ENCODE results near the gene GM2A.
"Not testable (repeated sequence)": the region's sequence is repeated elsewhere in the genome, so short reads cannot be mapped to it uniquely, and the experiment has no call there.

The GM2A gene

DNA sequence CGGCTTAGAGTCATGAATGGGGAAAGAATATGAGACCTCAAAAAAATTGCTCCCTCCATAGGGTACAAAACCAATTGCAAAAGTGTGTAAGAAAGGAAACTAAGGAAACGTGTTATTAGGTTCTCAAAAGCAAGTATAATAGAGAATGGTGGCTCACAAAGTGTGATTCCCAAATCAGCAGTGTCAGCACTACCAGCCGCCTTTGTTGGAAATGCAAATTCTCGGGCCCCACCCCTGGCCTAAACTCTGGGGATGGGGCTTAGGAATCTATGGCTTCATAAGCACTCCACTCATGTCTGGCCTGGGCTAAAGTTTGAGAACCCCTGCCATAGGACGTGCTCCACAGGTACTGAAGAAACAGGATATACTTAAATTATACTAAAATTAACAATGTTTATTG is 27.5 kb upstream of the GM2A start:
- DNase-seq (ENCODE audit: low read depth, low spot score): no peak
- no peak overlapping the region for H3K27ac ChIP-seq

DNA sequence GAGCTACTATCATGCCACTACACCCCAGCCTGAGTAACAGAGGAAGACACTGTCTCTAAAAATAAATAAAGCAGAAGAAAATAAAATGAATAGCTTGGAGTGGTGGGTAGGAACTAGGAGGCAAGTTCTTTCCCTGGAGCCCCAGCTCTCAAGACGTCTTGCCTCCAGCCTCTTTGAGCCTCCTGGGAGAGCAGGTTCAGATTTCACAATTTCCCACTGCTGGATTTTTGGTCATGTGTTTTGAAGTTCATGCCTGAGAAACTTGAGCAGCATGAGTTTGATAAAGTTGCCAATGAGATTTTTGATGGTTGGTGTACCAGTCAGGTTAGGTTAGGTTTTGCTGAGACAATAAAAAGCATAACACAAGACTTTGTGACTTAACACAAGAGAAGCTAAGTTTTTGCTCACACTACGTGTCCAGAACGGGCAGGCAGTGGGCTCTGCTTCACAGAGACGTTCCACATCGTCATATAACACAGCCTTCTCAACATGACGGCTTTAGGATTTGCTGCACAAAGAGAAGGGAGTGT is 25.0 kb upstream of the GM2A start:
- no peak for DNase-seq (ENCODE audit: low read depth, low spot score)

DNA sequence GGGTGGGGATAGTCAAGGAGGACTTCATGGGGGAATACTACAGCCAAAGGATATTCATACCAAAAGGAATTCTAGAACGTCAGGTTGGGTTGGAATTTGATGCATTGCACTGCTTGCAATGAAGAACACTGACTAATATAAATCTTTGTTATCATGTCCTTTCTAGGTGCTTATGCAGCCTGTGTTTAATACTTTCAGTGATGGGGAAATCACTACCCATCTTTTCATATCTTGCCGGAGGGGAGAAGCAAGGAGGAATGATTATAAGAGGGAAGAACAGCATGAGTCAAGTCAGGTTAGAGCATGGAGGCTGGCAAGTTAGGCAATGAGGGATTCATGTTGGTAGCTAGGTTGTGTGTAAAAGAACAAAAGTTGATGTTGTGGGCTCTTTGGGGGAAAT is 24.0 kb upstream of the GM2A start:
- H3K27ac ChIP-seq: no peak overlapping the region
- no peak for DNase-seq (ENCODE audit: low read depth, low spot score)

More for the DNA sequence above, 25.0 kb upstream of the GM2A start:
- H3K27ac ChIP-seq: no peak overlapping the region

DNA sequence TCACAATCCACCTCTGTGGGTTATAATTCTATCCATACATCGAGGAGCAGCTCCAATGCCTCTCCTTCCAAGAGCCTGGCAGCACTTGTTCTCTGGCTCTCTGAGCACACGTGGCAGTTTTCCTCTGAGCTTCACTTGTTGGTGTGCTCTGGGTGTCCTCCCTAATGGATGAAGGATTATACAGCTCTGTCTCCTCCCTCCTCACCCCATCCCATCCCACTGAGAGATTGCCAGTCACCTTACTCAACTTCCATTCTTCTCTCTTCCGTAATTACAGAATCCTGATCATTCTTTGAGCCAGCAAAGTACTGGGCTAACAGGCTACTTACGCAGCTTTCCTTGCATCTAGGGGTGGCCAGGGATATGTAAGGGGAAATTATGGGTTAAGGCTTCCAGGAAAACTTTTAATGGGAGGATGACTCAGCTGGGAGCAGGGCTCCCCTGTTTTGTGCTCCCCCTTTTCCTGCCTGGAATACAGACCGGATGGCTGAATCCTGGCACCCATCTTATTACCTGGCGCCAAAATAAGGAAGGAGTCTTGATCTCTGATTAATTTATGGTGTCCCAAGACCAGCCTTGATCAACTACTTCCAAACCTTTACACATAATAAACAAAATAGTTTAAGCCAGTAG is 22.8 kb upstream of the GM2A start:
- no peak overlapping the region for H3K27ac ChIP-seq
- no peak for DNase-seq (ENCODE audit: low read depth, low spot score)

DNA sequence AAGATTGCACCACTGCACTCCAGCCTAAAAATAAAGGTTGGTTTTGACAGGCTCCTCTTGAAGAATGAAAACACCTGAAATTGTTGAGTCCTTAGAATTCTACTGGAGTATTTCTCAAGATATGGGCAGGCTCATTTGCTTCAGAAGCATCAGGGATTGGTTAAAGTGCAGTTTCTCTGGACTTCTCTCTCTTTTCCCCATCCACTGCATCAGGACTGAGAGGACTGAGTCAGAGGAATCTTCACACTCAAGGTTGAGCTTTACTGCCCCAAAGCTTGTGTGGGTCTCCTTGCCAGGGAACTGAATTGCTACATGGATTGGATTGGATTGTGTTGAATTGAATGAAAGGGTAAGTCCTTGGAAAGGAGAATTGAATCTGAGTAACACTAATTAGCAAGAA is 21.6 kb upstream of the GM2A start:
- DNase-seq (ENCODE audit: low read depth, low spot score): no peak
- no peak overlapping the region for H3K27ac ChIP-seq

DNA sequence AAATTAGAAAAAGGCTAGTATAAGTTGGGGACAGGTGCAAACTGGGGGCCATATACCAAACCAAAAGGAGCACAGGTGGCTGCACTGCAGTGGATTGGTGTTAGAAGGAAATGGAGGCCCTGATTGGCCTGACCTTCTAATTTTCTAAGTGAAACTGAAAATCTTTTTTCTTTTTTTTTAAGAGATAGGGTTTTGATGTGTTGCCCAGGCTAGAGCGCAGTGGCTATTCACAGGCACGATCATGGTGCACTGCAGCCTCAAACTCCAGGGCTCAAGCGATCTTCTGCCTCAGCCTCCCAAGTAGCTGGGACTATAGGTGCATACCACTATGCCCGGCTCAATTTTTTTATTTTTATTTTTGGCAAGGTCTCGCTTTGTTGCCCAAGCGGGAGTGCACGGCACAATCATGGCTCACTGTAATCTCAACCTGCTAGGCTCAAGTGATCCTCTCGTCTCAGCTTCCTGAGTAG is 19.3 kb upstream of the GM2A start:
- DNase-seq (ENCODE audit: low read depth, low spot score): no peak
- no peak overlapping the region for H3K27ac ChIP-seq

DNA sequence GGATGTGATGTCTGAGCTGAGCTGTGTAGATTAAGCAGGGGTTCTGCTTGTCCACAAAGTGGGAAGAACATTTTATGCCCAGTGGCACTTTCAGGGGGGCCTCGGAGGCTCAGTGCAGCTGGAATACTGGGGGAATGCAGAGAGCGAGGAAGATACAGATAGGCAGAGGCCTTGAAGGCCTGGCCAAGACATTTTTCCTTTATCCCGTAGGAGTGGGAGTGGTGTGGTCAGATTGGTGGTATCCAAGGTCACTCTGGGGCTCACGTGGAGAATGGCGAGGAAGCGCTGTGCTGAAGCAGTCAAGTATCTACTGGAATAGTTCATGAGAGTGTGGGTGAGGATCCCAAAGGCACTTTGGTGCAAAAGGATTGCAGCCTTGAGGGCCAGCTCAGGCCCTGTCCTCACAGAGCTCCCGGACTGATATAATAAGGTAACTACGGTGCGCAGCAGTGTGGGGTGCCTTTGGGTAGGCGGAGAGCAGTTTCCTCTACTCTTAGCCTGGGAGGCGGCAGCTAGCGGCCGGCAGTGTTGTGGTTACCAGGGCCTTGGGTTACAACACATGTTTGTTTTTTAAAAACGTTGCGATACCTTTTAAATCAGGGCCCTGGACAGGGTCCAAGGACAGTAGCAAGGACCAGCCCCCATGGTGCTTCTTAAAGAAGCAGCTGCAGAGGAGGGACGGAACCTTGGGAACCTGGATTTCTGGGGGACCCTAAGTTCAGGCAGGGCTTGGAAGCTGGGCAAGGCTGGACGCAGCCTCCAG is 18.3 kb upstream of the GM2A start:
- no peak overlapping the region for H3K27ac ChIP-seq
- DNase-seq (ENCODE audit: low read depth, low spot score): no peak

DNA sequence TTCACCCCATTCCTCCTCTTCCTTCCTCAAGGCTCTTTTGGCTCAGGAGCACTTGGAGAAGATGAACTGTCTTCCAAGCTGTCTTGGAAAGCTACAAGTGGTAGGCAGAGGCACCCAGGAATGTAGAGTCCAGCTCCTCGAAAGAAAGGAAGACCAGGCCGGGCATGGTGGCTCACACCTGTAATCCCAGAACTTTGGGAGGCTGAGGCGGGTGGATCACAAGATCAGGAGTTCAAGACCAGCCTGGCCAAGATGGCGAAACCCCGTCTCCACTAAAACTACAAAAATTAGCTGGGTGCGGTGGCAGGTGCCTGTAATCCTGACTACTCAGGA is 17.8 kb upstream of the GM2A start:
- H3K27ac ChIP-seq; DNase-seq (ENCODE audit: low read depth, low spot score): not testable (repeated sequence)

DNA sequence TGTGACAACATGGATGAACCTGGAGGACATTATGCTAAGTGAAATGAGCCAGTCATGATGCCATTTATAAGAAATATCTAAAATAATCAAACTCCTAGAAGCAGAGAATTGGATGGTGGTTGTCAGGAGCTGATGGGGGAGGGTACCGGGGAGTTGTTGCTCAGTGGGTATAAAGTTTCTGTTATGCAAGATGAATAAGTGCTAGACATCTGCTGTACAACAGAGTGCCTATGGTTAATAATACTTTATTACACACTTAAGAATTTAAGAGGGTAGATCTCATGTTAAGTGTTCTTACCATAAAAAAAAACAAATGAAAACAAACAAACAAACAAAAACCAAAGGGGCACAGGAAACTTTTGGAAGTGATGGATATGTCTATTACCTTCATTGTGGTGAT is 16.1 kb upstream of the GM2A start:
- H3K27ac ChIP-seq: no peak overlapping the region
- no peak for DNase-seq (ENCODE audit: low read depth, low spot score)

DNA sequence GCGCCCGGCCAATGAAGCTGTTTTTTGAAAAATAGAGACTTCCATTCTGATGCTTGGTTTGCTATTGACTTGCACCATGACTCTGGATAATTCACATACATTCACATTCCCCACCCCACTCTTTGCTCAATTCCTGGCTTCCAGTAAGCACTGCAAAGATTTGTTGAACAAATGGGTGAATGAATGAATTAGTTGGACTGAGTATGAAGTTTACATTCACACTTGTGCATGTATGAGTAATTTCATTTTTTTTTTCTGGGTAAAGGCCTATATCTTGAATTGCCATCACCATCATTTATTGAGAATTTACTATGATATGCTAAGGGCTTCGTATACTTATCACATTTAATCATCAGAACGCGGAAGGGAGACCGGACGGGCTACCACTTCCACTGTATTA is 15.3 kb upstream of the GM2A start:
- DNase-seq (ENCODE audit: low read depth, low spot score): no peak
- no peak overlapping the region for H3K27ac ChIP-seq

DNA sequence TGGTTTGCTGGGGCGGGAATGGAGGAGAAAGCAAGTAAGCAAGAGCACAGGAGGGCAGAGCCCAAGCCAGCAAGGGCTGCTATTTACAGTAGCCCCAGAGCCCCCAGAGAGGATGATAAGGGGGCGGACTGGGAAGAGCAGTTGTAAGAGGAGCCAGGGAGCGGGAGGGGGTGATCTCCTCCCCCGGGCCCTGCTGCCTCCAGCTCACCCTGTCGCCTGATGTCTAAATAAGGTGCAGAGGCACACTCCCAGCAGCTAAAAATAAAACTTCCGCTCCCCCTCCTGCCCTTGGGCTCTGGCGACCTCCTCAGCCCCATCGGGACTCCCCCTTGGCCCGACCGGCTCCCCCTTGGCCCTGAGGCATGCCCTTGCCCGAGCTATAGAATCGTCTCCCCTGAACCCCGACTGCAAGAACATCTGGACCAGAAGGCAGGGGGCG is 14.7 kb upstream of the GM2A start:
- no peak overlapping the region for H3K27ac ChIP-seq
- DNase-seq (ENCODE audit: low read depth, low spot score): no peak

DNA sequence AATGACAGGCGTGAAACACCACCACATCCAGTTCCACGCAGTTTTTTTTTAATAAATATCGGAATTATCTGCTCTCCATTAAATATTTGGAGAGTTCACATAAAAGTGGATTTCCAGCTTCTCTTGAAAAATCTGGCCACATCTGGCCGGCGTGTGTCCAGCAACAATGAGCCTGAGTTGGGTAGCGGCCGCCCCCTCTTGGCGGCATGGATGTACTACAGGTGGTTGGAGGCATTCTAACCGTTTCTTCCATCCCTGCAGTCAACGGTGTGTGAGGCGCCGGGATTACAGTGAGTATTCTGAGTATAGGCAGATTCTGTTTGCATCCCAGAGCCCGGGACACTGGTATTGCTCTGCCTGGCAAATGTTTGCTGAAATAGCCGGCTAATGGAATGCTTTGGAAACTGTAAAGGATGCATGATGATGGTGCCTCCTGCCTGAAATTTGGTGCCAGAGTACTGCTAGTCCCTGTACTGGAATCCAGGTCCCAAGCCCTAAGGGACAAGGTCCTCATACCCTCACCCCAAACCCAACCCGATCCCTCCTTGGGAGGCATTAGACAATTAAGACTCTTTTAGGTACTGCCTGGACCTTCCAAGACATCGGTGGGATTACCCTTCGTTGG is 13.6 kb upstream of the GM2A start:
- H3K27ac ChIP-seq: no peak overlapping the region
- no peak for DNase-seq (ENCODE audit: low read depth, low spot score)

DNA sequence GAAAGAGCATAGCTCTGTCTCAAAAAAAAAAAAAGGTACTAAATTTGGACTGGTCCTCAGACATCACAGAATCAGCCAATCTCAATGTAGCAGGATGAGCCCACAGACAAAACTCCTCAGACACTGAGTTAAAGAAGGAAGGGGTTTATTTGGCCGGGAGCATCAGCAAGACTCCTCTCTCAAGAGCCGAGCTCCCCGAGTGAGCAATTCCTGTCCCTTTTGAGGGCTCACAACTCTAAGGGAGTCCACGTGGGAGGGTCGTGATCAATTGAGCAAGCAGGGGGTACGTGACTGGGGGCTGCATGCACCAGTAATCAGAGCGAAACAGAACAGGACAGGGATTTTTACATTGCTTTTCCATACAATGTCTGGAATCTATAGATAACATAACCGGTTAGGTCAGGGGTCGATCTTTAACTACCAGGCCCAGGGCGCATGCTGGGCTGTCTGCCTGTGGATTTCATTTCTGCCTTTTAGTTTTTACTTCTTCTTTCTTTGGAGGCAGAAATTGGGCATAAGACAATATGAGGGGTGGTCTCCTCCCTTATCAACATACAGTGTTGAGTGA is 12.6 kb upstream of the GM2A start:
- not testable (repeated sequence) for H3K27ac ChIP-seq; DNase-seq (ENCODE audit: low read depth, low spot score)

DNA sequence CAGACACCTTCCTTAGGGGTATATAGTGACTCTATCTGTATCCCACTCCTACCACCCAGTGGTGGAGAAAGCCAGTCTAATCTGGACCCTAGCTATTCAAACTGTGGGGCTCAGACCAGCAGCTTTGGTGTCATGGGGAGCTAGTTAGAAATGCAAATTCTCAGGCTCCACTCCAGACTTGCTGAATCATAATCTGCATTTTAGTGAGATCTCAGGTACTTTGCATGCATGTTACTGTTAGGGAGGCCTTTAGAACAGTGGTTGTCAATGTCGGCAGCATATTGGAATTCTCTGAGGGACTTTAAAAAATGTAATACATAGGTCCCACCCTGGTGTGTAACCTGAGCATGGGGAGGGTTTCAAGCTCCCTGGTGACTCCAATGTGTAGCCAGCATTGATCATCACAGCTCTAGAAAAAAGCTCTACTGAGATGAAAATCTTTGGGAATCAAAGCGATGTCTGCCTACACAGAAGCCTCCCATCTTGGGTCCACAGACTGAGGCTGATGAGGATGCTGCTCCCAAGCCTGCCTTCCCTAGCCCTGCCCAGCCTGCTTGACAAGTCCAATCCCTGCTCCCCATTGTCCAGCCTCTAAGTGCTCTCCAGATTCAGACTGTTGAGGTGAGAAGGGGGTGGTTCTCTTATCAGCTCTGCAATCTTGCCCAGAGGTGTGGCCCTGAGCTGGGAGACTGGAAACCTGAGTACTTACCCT is 11.9 kb upstream of the GM2A start:
- no peak for DNase-seq (ENCODE audit: low read depth, low spot score)
- H3K27ac ChIP-seq: no peak overlapping the region

DNA sequence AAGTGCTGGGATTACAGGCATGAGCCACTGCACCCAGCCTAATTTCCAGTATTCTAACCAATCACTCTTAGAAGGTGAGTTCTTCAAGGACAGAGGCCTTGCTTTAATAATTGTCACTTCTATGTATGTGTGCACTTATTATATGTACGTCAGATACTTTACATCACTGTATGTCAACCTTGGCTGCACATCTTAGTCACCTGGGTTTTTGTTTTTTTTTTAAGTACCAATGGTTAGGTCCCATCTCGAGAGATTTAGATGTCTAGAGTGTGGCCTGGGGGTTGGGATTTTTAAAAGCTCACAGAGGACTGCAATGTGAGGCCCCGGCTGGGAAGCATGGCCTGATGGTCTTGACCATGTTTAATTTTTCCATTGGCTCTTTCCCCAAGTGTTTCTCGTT is 9.9 kb upstream of the GM2A start:
- no peak overlapping the region for H3K27ac ChIP-seq
- no peak for DNase-seq (ENCODE audit: low read depth, low spot score)

DNA sequence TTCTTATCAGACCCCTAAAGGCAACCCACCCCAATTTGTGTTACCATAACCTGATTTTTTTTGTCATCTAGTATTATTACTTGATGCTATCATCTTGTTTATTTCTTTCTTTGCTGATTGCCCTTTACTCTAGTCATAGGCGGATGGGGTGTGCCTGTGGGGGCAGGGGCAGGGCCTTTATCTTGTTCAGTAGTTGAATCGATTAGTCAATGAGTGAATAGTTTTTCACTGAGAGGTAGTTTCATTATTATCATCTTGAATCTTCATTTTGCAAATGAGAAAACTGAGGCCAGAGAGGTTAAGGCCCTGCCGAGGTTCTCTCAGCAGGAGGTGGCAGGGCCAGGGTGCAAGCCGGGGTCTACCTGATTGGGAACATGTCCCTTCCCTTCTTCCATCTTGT is 9.4 kb upstream of the GM2A start:
- H3K27ac ChIP-seq: no peak overlapping the region
- DNase-seq (ENCODE audit: low read depth, low spot score): no peak

DNA sequence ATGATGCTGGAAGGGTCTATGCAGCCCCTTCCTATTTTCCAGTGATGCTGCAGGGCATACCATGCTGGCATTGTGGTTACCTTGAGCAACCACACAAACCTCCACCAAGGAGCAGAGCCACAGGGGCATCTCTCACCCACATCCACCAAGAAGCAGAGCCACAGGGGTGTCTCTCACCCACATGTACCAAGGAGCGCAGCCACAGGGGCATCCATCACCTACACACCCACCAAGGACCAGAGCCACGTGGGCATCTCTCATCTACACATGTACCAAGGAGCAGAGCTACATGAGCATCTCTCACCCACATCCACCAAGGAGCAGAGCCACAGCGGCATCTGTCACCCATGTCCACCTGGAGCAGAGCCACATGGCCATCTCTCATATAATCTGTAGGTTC is 8.8 kb upstream of the GM2A start:
- DNase-seq (ENCODE audit: low read depth, low spot score): no peak
- no peak overlapping the region for H3K27ac ChIP-seq

DNA sequence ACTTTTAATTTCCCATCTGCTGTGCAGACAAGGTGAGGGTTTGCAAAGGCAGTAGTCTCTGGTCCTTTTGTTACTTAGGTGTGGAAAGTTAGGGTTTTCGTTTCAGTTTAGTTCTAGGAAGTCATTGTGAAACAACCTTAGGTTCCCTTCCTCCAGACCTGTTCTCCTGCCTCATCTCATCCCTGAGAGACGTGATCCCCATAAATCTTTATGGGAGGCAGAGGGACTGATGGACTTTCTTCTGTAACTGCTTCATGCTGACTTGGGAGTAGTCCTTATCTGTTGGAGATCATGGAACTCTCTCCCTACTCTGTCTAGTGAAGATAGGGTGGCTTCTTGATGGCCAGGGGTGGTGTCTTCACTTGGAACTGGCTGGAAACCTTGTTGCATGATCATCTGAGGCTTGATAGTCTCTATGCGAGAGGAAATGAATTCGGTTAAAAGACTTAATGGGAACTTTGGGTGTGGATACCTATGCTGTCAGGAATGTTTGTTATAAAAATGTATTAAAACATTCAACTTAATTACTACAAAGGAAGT is 7.2 kb upstream of the GM2A start:
- no peak for DNase-seq (ENCODE audit: low read depth, low spot score)
- no peak overlapping the region for H3K27ac ChIP-seq

DNA sequence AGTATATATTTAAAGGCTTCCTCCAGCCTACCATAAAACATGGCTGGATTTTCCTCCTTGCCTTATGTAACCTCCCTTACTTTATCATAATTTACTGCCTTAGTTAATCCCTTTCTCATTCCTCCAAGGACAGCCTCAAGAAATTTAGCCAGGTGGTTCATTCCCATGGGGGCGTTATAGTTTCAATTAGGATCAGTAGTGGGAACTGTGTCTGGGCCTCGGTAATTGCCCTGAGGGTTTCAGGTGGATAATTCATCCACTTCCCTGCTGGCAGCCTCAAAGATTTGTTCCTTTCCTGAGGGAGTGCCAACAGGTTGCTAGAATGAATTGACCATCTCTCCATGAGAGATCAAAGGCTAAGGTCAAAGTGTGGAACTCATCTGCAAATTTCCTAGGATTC is 4.3 kb upstream of the GM2A start:
- DNase-seq (ENCODE audit: low read depth, low spot score): no peak
- no peak overlapping the region for H3K27ac ChIP-seq

DNA sequence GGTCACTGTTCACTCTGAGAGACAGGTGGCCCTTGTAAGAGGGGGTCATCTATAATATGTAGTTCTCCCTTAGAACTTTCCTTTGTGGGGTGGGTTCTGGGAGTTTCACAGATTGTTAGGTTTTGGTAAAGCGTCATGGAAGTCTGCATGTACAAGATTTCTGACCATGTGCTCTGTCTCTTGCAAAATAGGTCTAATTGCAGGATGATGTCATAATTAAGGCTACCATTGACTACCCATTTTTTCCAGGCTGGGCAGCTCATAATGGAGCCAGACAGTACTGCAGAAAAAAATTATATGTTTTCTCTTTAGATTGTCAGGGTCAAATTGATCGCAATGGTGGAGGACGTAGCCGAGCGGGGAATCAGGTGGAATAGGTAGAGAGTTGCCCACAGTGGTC is 3.7 kb upstream of the GM2A start:
- H3K27ac ChIP-seq: no peak overlapping the region
- no peak for DNase-seq (ENCODE audit: low read depth, low spot score)

All from epithelial cell of prostate (primary cell).